ENCODE measurements around the gene ZNF689. TPM values are rescaled to one million over a fixed set of nuclear protein-coding genes. Genes with fewer than 3 reads are reported as not detected.

The ZNF689 gene
- total RNA-seq, 1 experiment from 2014 or later, result 21.1 TPM

- Histone ChIP-seq H3K4me2 (ENCODE audit: insufficient read depth, insufficient read length, low read length) (no peak overlapping the region), H3K9me3 (ENCODE audit: control insufficient read depth, low read depth, low read length) (no peaks in the 10 kb centered on the region), H3K79me2 (ENCODE audit: insufficient read depth, low read length) (no peaks in the 10 kb centered on the region), H2BK15ac (ENCODE audit: low read depth, low read length) (no peak overlapping the region), H2BK12ac (ENCODE audit: insufficient read length, low read depth, low read length) (no peak overlapping the region), H3K56ac (ENCODE audit: insufficient read length, low read depth, low read length) (no peak overlapping the region), H3K23ac (ENCODE audit: insufficient read length, low read depth, low read length) (no peak overlapping the region), H3K27ac (ENCODE audit: insufficient read length, low read depth, low read length) (no peak overlapping the region), H3K23me2 (ENCODE audit: insufficient read length, low read depth, low read length, poor library complexity, severe bottlenecking) (peaks cover 4% of the 10 kb centered on the region), H4K20me1 (ENCODE audit: control insufficient read depth, insufficient read depth, insufficient read length) (no peaks in the 10 kb centered on the region), H2BK120ac (ENCODE audit: low read depth, low read length, poor library complexity, severe bottlenecking) (no peak overlapping the region), H3K4ac (ENCODE audit: low read depth, low read length) (no peak overlapping the region), H3K4me1 (ENCODE audit: insufficient read depth, low read length) (no peaks in the 10 kb centered on the region; the same call in 1 of the 2 replicates), H2AFZ (ENCODE audit: low read length) (no peak overlapping the region), H4K5ac (ENCODE audit: insufficient read length, low read depth, low read length) (no peak overlapping the region), H3K9ac (ENCODE audit: extremely low read depth, insufficient read length, low read length) (no peak overlapping the region), H2BK20ac (ENCODE audit: low read depth, low read length, poor library complexity, severe bottlenecking) (no peak overlapping the region), H2AK5ac (ENCODE audit: insufficient read length, low read length) (no peak overlapping the region), H4K91ac (ENCODE audit: insufficient read length, low read depth, low read length) (no peak overlapping the region), H3K27me3 (ENCODE audit: insufficient read depth, low read length) (no peaks in the 10 kb centered on the region), H2BK5ac (ENCODE audit: insufficient read length, low read length) (no peak overlapping the region), H4K8ac (replicated peaks; ENCODE audit: insufficient read length, low read depth, low read length) (no peak overlapping the region), H3K18ac (ENCODE audit: insufficient read length, low read depth, low read length) (no peak overlapping the region), H3K14ac (ENCODE audit: insufficient read depth, low read length) (no peak overlapping the region), H3K79me1 (ENCODE audit: insufficient read depth, low read depth, low read length, poor library complexity, severe bottlenecking) (no peaks in the 10 kb centered on the region), H3T11ph (ENCODE audit: low read length) (no peak overlapping the region)
- peaks cover 14 to 28% of the 10 kb centered on the region in 2 experiments for H3K4me1 Mint-ChIP-seq
- no peak for DNase-seq
- H3K27me3 Mint-ChIP-seq (ENCODE audit: low read depth), result no peaks in the 10 kb centered on the region
- H3K4me3 Mint-ChIP-seq, result peak overlapping the region; percentile 48 to 86
- peak overlapping the region in 1 of 3 experiments; percentile 80; a peak in 2 of 7 replicates for H3K27ac Mint-ChIP-seq
- H3K9me3 Mint-ChIP-seq, result no peaks in the 10 kb centered on the region
- TF ChIP-seq CTCF (conservative IDR thresholded peaks at IDR 0.05), result no peak
- H3K36me3 Mint-ChIP-seq (ENCODE audit: insufficient read depth in 1 of 3, low read depth in 3 of 3), result peaks cover 5 to 32% (median 28%) of the 10 kb centered on the region in 3 experiments
- no CpG with 5 or more reads among the region's 10 CpGs for WGBS (ENCODE audit: extremely low coverage, insufficient read length, low lambda C conversion rate)
Measured at GRCh38 chr16:30556125-30556473, 54.1 kb downstream of the ZNF689 start.

All from H9 (cell line).